Measurements from ENCODE around the gene AFF2.

AFF2 gene

GRCh38 chrX:148804579-148805355 is 304.4 kb downstream of the AFF2 start:
- in situ Hi-C loops (cut with HindIII; ENCODE audit: low sequenced_read_pairs), result no loop called here
- TF ChIP-seq CTCF (IDR thresholded peaks at IDR 0.05; ENCODE audit: low read depth, low read length), result no peak
- DNase-seq (ENCODE audit: low read depth, low spot score), result no peak
- no peak overlapping the region for H3K4me3 ChIP-seq (ENCODE audit: low read depth, low read length)

GRCh38 chrX:148806145-148806870 is 305.9 kb downstream of the AFF2 start:
- in situ Hi-C loops (cut with HindIII; ENCODE audit: low sequenced_read_pairs), result no loop called here
- TF ChIP-seq CTCF (IDR thresholded peaks at IDR 0.05; ENCODE audit: low read depth, low read length), result no peak
- no peak for DNase-seq (ENCODE audit: low read depth, low spot score)
- no peak overlapping the region for H3K4me3 ChIP-seq (ENCODE audit: low read depth, low read length)

GRCh38 chrX:148808833-148809232 is 308.4 kb downstream of the AFF2 start:
- no peak for DNase-seq (ENCODE audit: low read depth, low spot score)
- no peak overlapping the region for H3K4me3 ChIP-seq (ENCODE audit: low read depth, low read length)
- in situ Hi-C loops (cut with HindIII; ENCODE audit: low sequenced_read_pairs), result no loop called here
- no peak for TF ChIP-seq CTCF (IDR thresholded peaks at IDR 0.05; ENCODE audit: low read depth, low read length)

- H3K4me3 ChIP-seq (ENCODE audit: low read depth, low read length), result no peak overlapping the region
- no peak for TF ChIP-seq CTCF (IDR thresholded peaks at IDR 0.05; ENCODE audit: low read depth, low read length)
- DNase-seq (ENCODE audit: low read depth, low spot score), result no peak
- in situ Hi-C loops (cut with HindIII; ENCODE audit: low sequenced_read_pairs), result no loop called here
Observed at GRCh38 chrX:148811236-148811635, 310.8 kb downstream of the AFF2 start.

- H3K4me3 ChIP-seq (ENCODE audit: low read depth, low read length), result no peak overlapping the region
- in situ Hi-C loops (cut with HindIII; ENCODE audit: low sequenced_read_pairs), result no loop called here
- no peak for TF ChIP-seq CTCF (IDR thresholded peaks at IDR 0.05; ENCODE audit: low read depth, low read length)
- no peak for DNase-seq (ENCODE audit: low read depth, low spot score)
Observed at GRCh38 chrX:148813422-148813821, 313.0 kb downstream of the AFF2 start.

GRCh38 chrX:148813967-148814366 is 313.6 kb downstream of the AFF2 start:
- in situ Hi-C loops (cut with HindIII; ENCODE audit: low sequenced_read_pairs), result no loop called here
- no peak for TF ChIP-seq CTCF (IDR thresholded peaks at IDR 0.05; ENCODE audit: low read depth, low read length)
- DNase-seq (ENCODE audit: low read depth, low spot score), result no peak
- H3K4me3 ChIP-seq (ENCODE audit: low read depth, low read length), result no peak overlapping the region
